Sigmoid colon (tissue), 7 donors: ENCODE measurements around the gene RUNX1. TPM values are rescaled to one million over a fixed set of nuclear protein-coding genes. Genes with fewer than 3 reads are reported as not detected.

Source experiments
- DNase-seq: peaks from one replicate; pipeline ENCODE4 v3.0.0-alpha.2; 2019
- H3K27ac ChIP-seq, 4 donors: fragments of 200-600 bp; sonication (generic); one replicate each; pipeline ENCODE4 v1.5.1; 2016 to 2019; ENCODE audit warnings: mild to moderate bottlenecking in 1 of 4
- H3K27me3 ChIP-seq, 3 donors: fragments of 200-600 bp; sonication (generic); one replicate each; pipeline ENCODE4 v1.5.1; 2019; ENCODE audit warnings: mild to moderate bottlenecking in 1 of 3
- H3K36me3 ChIP-seq, 4 donors: fragments of 200-600 bp; sonication (generic); one replicate each; pipeline ENCODE4 v1.5.1; 2016 to 2019
- H3K4me1 ChIP-seq, 4 donors: fragments of 200-600 bp; sonication (generic); one replicate each; pipeline ENCODE4 v1.5.1; 2017 to 2019
- H3K4me3 ChIP-seq, 4 donors: fragments of 200-600 bp; sonication (generic); one replicate each; pipeline ENCODE4 v1.5.1; 2017 to 2019; ENCODE audit warnings: mild to moderate bottlenecking in 2 of 4, moderate library complexity in 1 of 4
- H3K9me3 ChIP-seq, 4 donors: fragments of 200-600 bp in 3 of 4; sonication (generic) in 3 of 4; one replicate each; pipeline versions ENCODE4 v1.5.1 to v1.6.1; 2013 to 2019
- CTCF ChIP-seq, 4 experiments: fragments of 450-650 bp in 3 of 4; fragments of 200-600 bp in 1 of 4; IDR thresholded peaks; one replicate each; pipeline ENCODE4 v1.5.1; 2016 to 2019; ENCODE audit warnings: antibody characterized with exemption in 4 of 4, mild to moderate bottlenecking in 3 of 4, moderate library complexity in 2 of 4
- EP300 ChIP-seq, 4 donors: sonication (generic); formaldehyde crosslinking; IDR thresholded peaks; one replicate each; pipeline ENCODE4 v1.6.1; 2017; ENCODE audit warnings: antibody characterized with exemption in 4 of 4
- POLR2A ChIP-seq, 2 donors: fragments of 450-650 bp; IDR thresholded peaks; one replicate each; pipeline ENCODE4 v1.6.1; 2016; ENCODE audit warnings: antibody characterized with exemption in 2 of 2, mild to moderate bottlenecking in 2 of 2, moderate library complexity in 2 of 2
- POLR2AphosphoS5 ChIP-seq, 4 donors: sonication (generic); formaldehyde crosslinking; IDR thresholded peaks; one replicate each; pipeline ENCODE4 v1.6.1; 2017; ENCODE audit warnings: antibody characterized with exemption in 4 of 4
- WGBS, 2 donors: extraction: QIAGEN DNeasy Blood & Tissue Kit; methylation state at CpG; one replicate each; pipeline ENCODE4 v1.1.7; 2013; 5-methylcytosine and 5-hydroxymethylcytosine counted together
- intact Hi-C: fragments of 100-400 bp; cut with DNase I; formaldehyde crosslinking; loops from one replicate; pipeline ENCODE4 v1.15.1; 2023
- polyA plus RNA-seq, 3 donors: library from polyadenylated mRNA; stranded (reverse); fragments of 200-250 nt; gene quantifications; one replicate each; pipeline ENCODE4 v1.2.3, GENCODE V29; 2013
- total RNA-seq, 4 donors: library from RNA; depleted of rRNA; stranded (reverse); fragments of >200 nt; gene quantifications; one replicate each; pipeline ENCODE4 v1.1.0, GENCODE V29; 2016
- donor health status: healthy with polysubstance abuse.
- donor health status: Bipolar disorder and iron deficiency.
- donor health status: healthy.

The RUNX1 gene
- total and polyA plus RNA-seq, 7 donors: 2.8 to 23.3 (median 7.5) TPM

- no peak for DNase-seq
- Histone ChIP-seq H3K36me3 (no peaks in the 10 kb centered on the region), H3K27ac (peak overlapping the region in 1 of 4 donors; percentile 71), H3K4me3 (no peak overlapping the region), H3K27me3 (no peaks in the 10 kb centered on the region), H3K9me3 (no peaks in the 10 kb centered on the region), H3K4me1 (peaks cover 0 to 36% (median 32%) of the 10 kb centered on the region in 4 donors)
- intact Hi-C loops: loop anchor here (5.0 kb wide), 1 partner anchor 89 kb away; no protein-coding TSS in a partner anchor
- no peak for TF ChIP-seq POLR2AphosphoS5 (IDR thresholded peaks at IDR 0.05)
- TF ChIP-seq EP300 (IDR thresholded peaks at IDR 0.05): no peak
- no peak for TF ChIP-seq CTCF (IDR thresholded peaks at IDR 0.05)
- TF ChIP-seq POLR2A (IDR thresholded peaks at IDR 0.05): no peak
- 89 to 91% methylated on average over 8 of the region's 8 CpGs for WGBS, 2 donors
Observed at GRCh38 chr21:34797921-34798535, 251.1 kb downstream of the RUNX1 start.

GRCh38 chr21:34797201-34797525 lies 251.9 kb downstream of the RUNX1 start:
- peaks cover 0 to 2% (median 0%) of the 10 kb centered on the region in 4 donors for H3K36me3 ChIP-seq
- H3K27me3 ChIP-seq: no peaks in the 10 kb centered on the region
- H3K4me1 ChIP-seq: peaks cover 0 to 36% (median 32%) of the 10 kb centered on the region in 4 donors
- TF ChIP-seq CTCF (IDR thresholded peaks at IDR 0.05): no peak
- TF ChIP-seq POLR2AphosphoS5 (IDR thresholded peaks at IDR 0.05): peak in 1 of 4 donors; percentile 63
- intact Hi-C loops: loop anchor here (5.0 kb wide), 1 partner anchor 90 kb away; no protein-coding TSS in a partner anchor
- H3K4me3 ChIP-seq: no peak overlapping the region
- no peaks in the 10 kb centered on the region for H3K9me3 ChIP-seq
- no peak for DNase-seq
- peak overlapping the region in 3 of 4 donors; percentile 38 to 71 (median 59) for H3K27ac ChIP-seq

- peaks cover 0 to 4% (median 0%) of the 10 kb centered on the region in 4 donors for H3K36me3 ChIP-seq
- H3K4me1 ChIP-seq: peaks cover 0 to 36% (median 32%) of the 10 kb centered on the region in 4 donors
- no peaks in the 10 kb centered on the region for H3K9me3 ChIP-seq
- H3K4me3 ChIP-seq: no peak overlapping the region
- TF ChIP-seq POLR2A (IDR thresholded peaks at IDR 0.05): no peak
- peak in 2 of 4 donors; percentile 12 to 65 for TF ChIP-seq POLR2AphosphoS5 (IDR thresholded peaks at IDR 0.05)
- TF ChIP-seq EP300 (IDR thresholded peaks at IDR 0.05): no peak
- intact Hi-C loops: loop anchor here (5.0 kb wide), 1 partner anchor 91 kb away; no protein-coding TSS in a partner anchor
- no peaks in the 10 kb centered on the region for H3K27me3 ChIP-seq
- peak overlapping the region in 3 of 4 donors; percentile 38 to 71 (median 59) for H3K27ac ChIP-seq
- 28 to 66% methylated on average over 7 of the region's 7 CpGs for WGBS, 2 donors
- no peak for DNase-seq
Observed at GRCh38 chr21:34796518-34797200, 252.4 kb downstream of the RUNX1 start.

GRCh38 chr21:34795548-34796180 lies 253.4 kb downstream of the RUNX1 start:
- Histone ChIP-seq H3K27me3 (no peaks in the 10 kb centered on the region), H3K4me3 (no peak overlapping the region), H3K27ac (peak overlapping the region; percentile 43 to 71 (median 58)), H3K9me3 (no peaks in the 10 kb centered on the region), H3K36me3 (peaks cover 0 to 4% (median 0%) of the 10 kb centered on the region in 4 donors), H3K4me1 (peaks cover 0 to 36% (median 32%) of the 10 kb centered on the region in 4 donors)
- intact Hi-C loops: loop anchor here (5.0 kb wide), 1 partner anchor 92 kb away; no protein-coding TSS in a partner anchor
- DNase-seq: no peak
- TF ChIP-seq EP300 (IDR thresholded peaks at IDR 0.05): peak in 1 of 4 donors; percentile 4
- TF ChIP-seq CTCF (IDR thresholded peaks at IDR 0.05): no peak
- TF ChIP-seq POLR2A (IDR thresholded peaks at IDR 0.05): no peak
- peak in 2 of 4 donors; percentile 47 to 50 for TF ChIP-seq POLR2AphosphoS5 (IDR thresholded peaks at IDR 0.05)
- WGBS, 2 donors: 24 to 55% methylated on average over 7 of the region's 7 CpGs

- Histone ChIP-seq H3K9me3 (no peaks in the 10 kb centered on the region), H3K36me3 (peaks cover 0 to 4% (median 0%) of the 10 kb centered on the region in 4 donors), H3K4me3 (no peak overlapping the region), H3K27me3 (no peaks in the 10 kb centered on the region), H3K4me1 (peaks cover 0 to 36% (median 32%) of the 10 kb centered on the region in 4 donors), H3K27ac (peak overlapping the region; percentile 43 to 71 (median 58))
- no peak for DNase-seq
- 9 to 43% methylated on average over 5 of the region's 5 CpGs for WGBS, 2 donors
- intact Hi-C loops: loop anchor here (5.0 kb wide), 1 partner anchor 92 kb away; no protein-coding TSS in a partner anchor
- peak in 1 of 4 experiments; percentile 28 for TF ChIP-seq CTCF (IDR thresholded peaks at IDR 0.05)
- no peak for TF ChIP-seq EP300 (IDR thresholded peaks at IDR 0.05)
Observed at GRCh38 chr21:34795175-34795547, 253.9 kb downstream of the RUNX1 start.
